ENCODE measurements around the gene ABLIM2. TPM values are rescaled to one million over a fixed set of nuclear protein-coding genes. Genes with fewer than 3 reads are reported as not detected.

The ABLIM2 gene
- total and polyA plus RNA-seq, 2 donors (not counting 1 experiment from before 2014, with no cell fraction given): 3.3 to 79.0 TPM

- H3K4me1 Mint-ChIP-seq: peaks cover 48% of the 10 kb centered on the region
- no peak overlapping the region for H3K4me3 ChIP-seq (ENCODE audit: control extremely low read depth in 1 of 5, extremely low read depth in 1 of 5, insufficient read depth in 1 of 5, low read depth in 2 of 5, low read length in 4 of 5)
- no peaks in the 10 kb centered on the region for H3K9me3 ChIP-seq (ENCODE audit: control extremely low read depth in 1 of 3, control insufficient read depth in 2 of 3, insufficient read depth in 1 of 3, low read length in 2 of 3)
- ChIA-PET POLR2A (interaction anchor here (0.7 kb wide), 1 partner anchor 19 kb away, joined by 6 read pairs; no protein-coding TSS in a partner anchor), CTCF (interaction anchor here (1.1 to 3.1 kb wide), 3 partner anchors 14 to 31 kb away, joined by 3 to 11 read pairs (median 4); no protein-coding TSS in a partner anchor)
- H3K27me3 Mint-ChIP-seq: no peaks in the 10 kb centered on the region
- H3K9ac ChIP-seq (ENCODE audit: low read length): no peak overlapping the region
- H3K27ac Mint-ChIP-seq: peak overlapping the region; percentile 26
- H3K4me2 ChIP-seq (replicated peaks; ENCODE audit: low read depth, low read length, poor library complexity, severe bottlenecking): no peak overlapping the region
- H3K27me3 ChIP-seq (replicated peaks in 1 of 4; ENCODE audit: control extremely low read depth in 1 of 4, control insufficient read depth in 3 of 4, insufficient read depth in 4 of 4, low read length in 3 of 4): no peaks in the 10 kb centered on the region
- DNase-seq: no peak
- no peaks in the 10 kb centered on the region for H3K9me3 Mint-ChIP-seq (ENCODE audit: insufficient read depth)
- no peak overlapping the region for H2AFZ ChIP-seq (ENCODE audit: insufficient read depth, low read depth, low read length, poor library complexity, severe bottlenecking)
- ATAC-seq (ENCODE audit: low read depth): no peak
- H3K27ac ChIP-seq (ENCODE audit: low read length in 2 of 2): no peak overlapping the region
- H4K20me1 ChIP-seq (ENCODE audit: control insufficient read depth, insufficient read depth, low read length, poor library complexity, severe bottlenecking): peaks cover 99% of the 10 kb centered on the region
- no peak overlapping the region for H3K4me3 Mint-ChIP-seq
- H3K79me2 ChIP-seq (ENCODE audit: control insufficient read depth, insufficient read depth, low read length): peaks cover 91% of the 10 kb centered on the region
- H3K36me3 ChIP-seq (replicated peaks in 1 of 2; ENCODE audit: control extremely low read depth in 1 of 2, control insufficient read depth in 1 of 2, extremely low read depth in 1 of 2, insufficient read depth in 2 of 2, low read length in 1 of 2): peaks cover 0 to 55% of the 10 kb centered on the region in 2 experiments
- intact Hi-C loops (cut with micrococcal nuclease): no loop called here
- 96% methylated on average over 4 of the region's 6 CpGs for WGBS (ENCODE audit: insufficient coverage)
- TF ChIP-seq, protein P1, sequence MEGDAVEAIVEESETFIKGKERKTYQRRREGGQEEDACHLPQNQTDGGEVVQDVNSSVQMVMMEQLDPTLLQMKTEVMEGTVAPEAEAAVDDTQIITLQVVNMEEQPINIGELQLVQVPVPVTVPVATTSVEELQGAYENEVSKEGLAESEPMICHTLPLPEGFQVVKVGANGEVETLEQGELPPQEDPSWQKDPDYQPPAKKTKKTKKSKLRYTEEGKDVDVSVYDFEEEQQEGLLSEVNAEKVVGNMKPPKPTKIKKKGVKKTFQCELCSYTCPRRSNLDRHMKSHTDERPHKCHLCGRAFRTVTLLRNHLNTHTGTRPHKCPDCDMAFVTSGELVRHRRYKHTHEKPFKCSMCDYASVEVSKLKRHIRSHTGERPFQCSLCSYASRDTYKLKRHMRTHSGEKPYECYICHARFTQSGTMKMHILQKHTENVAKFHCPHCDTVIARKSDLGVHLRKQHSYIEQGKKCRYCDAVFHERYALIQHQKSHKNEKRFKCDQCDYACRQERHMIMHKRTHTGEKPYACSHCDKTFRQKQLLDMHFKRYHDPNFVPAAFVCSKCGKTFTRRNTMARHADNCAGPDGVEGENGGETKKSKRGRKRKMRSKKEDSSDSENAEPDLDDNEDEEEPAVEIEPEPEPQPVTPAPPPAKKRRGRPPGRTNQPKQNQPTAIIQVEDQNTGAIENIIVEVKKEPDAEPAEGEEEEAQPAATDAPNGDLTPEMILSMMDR (IDR thresholded peaks at IDR 0.05): no peak
- no peak for TF ChIP-seq EZH2 (IDR thresholded peaks at IDR 0.05; ENCODE audit: borderline replicate concordance, insufficient read depth, low read depth, low read length, poor library complexity, severe bottlenecking)
- peaks cover 35 to 43% of the 10 kb centered on the region in 2 donors for H3K4me1 ChIP-seq (ENCODE audit: control insufficient read depth in 2 of 2, insufficient read depth in 2 of 2, low read length in 2 of 2)
Observed at GRCh38 chr4:8207314-8207713, 48.7 kb upstream of the ABLIM2 start.

GRCh38 chr4:8205749-8206611 is 47.4 kb upstream of the ABLIM2 start:
- Mint-ChIP-seq H3K27me3 (no peaks in the 10 kb centered on the region), H3K4me3 (peak overlapping the region; percentile 56), H3K27ac (peak overlapping the region; percentile 72), H3K9me3 (ENCODE audit: insufficient read depth) (no peaks in the 10 kb centered on the region), H3K4me1 (peaks cover 62% of the 10 kb centered on the region)
- no peaks in the 10 kb centered on the region for H3K27me3 ChIP-seq (replicated peaks in 1 of 4; ENCODE audit: control extremely low read depth in 1 of 4, control insufficient read depth in 3 of 4, insufficient read depth in 4 of 4, low read length in 3 of 4)
- ATAC-seq (ENCODE audit: low read depth) (peak; percentile 46), DNase-seq (peak; percentile 67)
- peaks cover 0 to 45% of the 10 kb centered on the region in 2 experiments for H3K36me3 ChIP-seq (replicated peaks in 1 of 2; ENCODE audit: control extremely low read depth in 1 of 2, control insufficient read depth in 1 of 2, extremely low read depth in 1 of 2, insufficient read depth in 2 of 2, low read length in 1 of 2)
- POLR2A ChIA-PET: interaction anchor here (0.7 to 1.2 kb wide), 2 partner anchors 23 to 168 kb away, joined by 4 to 5 read pairs; no protein-coding TSS in a partner anchor
- H3K27ac ChIP-seq (ENCODE audit: low read length in 2 of 2): peak overlapping the region; percentile 35 to 48
- H4K20me1 ChIP-seq (ENCODE audit: control insufficient read depth, insufficient read depth, low read length, poor library complexity, severe bottlenecking): peaks cover 94% of the 10 kb centered on the region
- peaks cover 47 to 56% of the 10 kb centered on the region in 2 donors for H3K4me1 ChIP-seq (ENCODE audit: control insufficient read depth in 2 of 2, insufficient read depth in 2 of 2, low read length in 2 of 2)
- H3K79me2 ChIP-seq (ENCODE audit: control insufficient read depth, insufficient read depth, low read length): peaks cover 92% of the 10 kb centered on the region
- intact Hi-C loops (cut with micrococcal nuclease): no loop called here
- no peak overlapping the region for H2AFZ ChIP-seq (ENCODE audit: insufficient read depth, low read depth, low read length, poor library complexity, severe bottlenecking)
- CTCF ChIA-PET: interaction anchor here (0.5 to 3.1 kb wide), 4 partner anchors 15 to 302 kb away, joined by 3 to 11 read pairs (median 4); no protein-coding TSS in a partner anchor
- H3K4me3 ChIP-seq (ENCODE audit: control extremely low read depth in 1 of 5, extremely low read depth in 1 of 5, insufficient read depth in 1 of 5, low read depth in 2 of 5, low read length in 4 of 5): no peak overlapping the region
- no peak overlapping the region for H3K9ac ChIP-seq (ENCODE audit: low read length)
- TF ChIP-seq, protein P1 (IDR thresholded peaks at IDR 0.05): no peak
- no peak for TF ChIP-seq EZH2 (IDR thresholded peaks at IDR 0.05; ENCODE audit: borderline replicate concordance, insufficient read depth, low read depth, low read length, poor library complexity, severe bottlenecking)
- peak overlapping the region; percentile 63 for H3K4me2 ChIP-seq (replicated peaks; ENCODE audit: low read depth, low read length, poor library complexity, severe bottlenecking)
- WGBS (ENCODE audit: insufficient coverage): 24% methylated on average over 26 of the region's 26 CpGs
- H3K9me3 ChIP-seq (ENCODE audit: control extremely low read depth in 1 of 3, control insufficient read depth in 2 of 3, insufficient read depth in 1 of 3, low read length in 2 of 3): no peaks in the 10 kb centered on the region
